ENCODE measurements around the gene VPS26A. TPM values are rescaled to one million over a fixed set of nuclear protein-coding genes. Genes with fewer than 3 reads are reported as not detected.

VPS26A gene
- 12.4 and 14.9 TPM in 2 replicates for total RNA-seq (2014; rRNA removed; shearing (Covaris generic))

GRCh38 chr10:69123747-69124562 is at the start of gene VPS26A:
VPS26A (plus strand) TSS chr10:69124178; CDS start chr10:69124278, 100 bp downstream.
- peak within 1 kb of the TSS; percentile 94 for H3K4me3 ChIP-seq (ENCODE audit: insufficient read depth, low read depth, low read length)
- DNase-seq = peak; percentile 99
- H3K27me3 ChIP-seq (ENCODE audit: control insufficient read depth, insufficient read depth, low read length) = no peaks in the 10 kb centered on the region
- no peaks in the 10 kb centered on the region for H3K36me3 ChIP-seq (replicated peaks; ENCODE audit: control insufficient read depth, insufficient read depth, low read length)

GRCh38 chr10:69074532-69074931 is 49.4 kb upstream of the VPS26A start:
- Histone ChIP-seq H3K4me3 (ENCODE audit: insufficient read depth, low read depth, low read length) (no peak overlapping the region), H3K27me3 (ENCODE audit: control insufficient read depth, insufficient read depth, low read length) (no peaks in the 10 kb centered on the region), H3K36me3 (replicated peaks; ENCODE audit: control insufficient read depth, insufficient read depth, low read length) (no peaks in the 10 kb centered on the region)
- no peak for DNase-seq

- Histone ChIP-seq H3K4me3 (ENCODE audit: insufficient read depth, low read depth, low read length) (no peak overlapping the region), H3K36me3 (replicated peaks; ENCODE audit: control insufficient read depth, insufficient read depth, low read length) (no peaks in the 10 kb centered on the region), H3K27me3 (ENCODE audit: control insufficient read depth, insufficient read depth, low read length) (no peaks in the 10 kb centered on the region)
- no peak for DNase-seq
These were observed 48.5 kb upstream of the VPS26A start for GRCh38 chr10:69075431-69075830.

GRCh38 chr10:69078311-69078710 is 45.7 kb upstream of the VPS26A start:
- H3K36me3 ChIP-seq (replicated peaks; ENCODE audit: control insufficient read depth, insufficient read depth, low read length) = no peaks in the 10 kb centered on the region
- no peak for DNase-seq

GRCh38 chr10:69080226-69080625 is 43.8 kb upstream of the VPS26A start:
- Histone ChIP-seq H3K4me3 (ENCODE audit: insufficient read depth, low read depth, low read length) (no peak overlapping the region), H3K36me3 (replicated peaks; ENCODE audit: control insufficient read depth, insufficient read depth, low read length) (no peaks in the 10 kb centered on the region), H3K27me3 (ENCODE audit: control insufficient read depth, insufficient read depth, low read length) (no peaks in the 10 kb centered on the region)
- no peak for DNase-seq

More at GRCh38 chr10:69078311-69078710, 45.7 kb upstream of the VPS26A start:
- no peaks in the 10 kb centered on the region for H3K27me3 ChIP-seq (ENCODE audit: control insufficient read depth, insufficient read depth, low read length)
- H3K4me3 ChIP-seq (ENCODE audit: insufficient read depth, low read depth, low read length) = no peak overlapping the region

- no peak overlapping the region for H3K4me3 ChIP-seq (ENCODE audit: insufficient read depth, low read depth, low read length)
- no peaks in the 10 kb centered on the region for H3K27me3 ChIP-seq (ENCODE audit: control insufficient read depth, insufficient read depth, low read length)
- no peaks in the 10 kb centered on the region for H3K36me3 ChIP-seq (replicated peaks; ENCODE audit: control insufficient read depth, insufficient read depth, low read length)
- DNase-seq = peak; percentile 51
These were observed 37.9 kb upstream of the VPS26A start for GRCh38 chr10:69086001-69086509.

GRCh38 chr10:69087590-69088470 is 36.1 kb upstream of the VPS26A start, which contains the start of gene SRGN:
SRGN (plus strand) TSS chr10:69088103; CDS start chr10:69088158, 55 bp downstream.
- no peaks in the 10 kb centered on the region for H3K36me3 ChIP-seq (replicated peaks; ENCODE audit: control insufficient read depth, insufficient read depth, low read length)
- no peak for DNase-seq
- H3K27me3 ChIP-seq (ENCODE audit: control insufficient read depth, insufficient read depth, low read length) = no peaks in the 10 kb centered on the region
- H3K4me3 ChIP-seq (ENCODE audit: insufficient read depth, low read depth, low read length) = no peak within 1 kb of the TSS

- DNase-seq = no peak
- Histone ChIP-seq H3K27me3 (ENCODE audit: control insufficient read depth, insufficient read depth, low read length) (no peaks in the 10 kb centered on the region), H3K4me3 (ENCODE audit: insufficient read depth, low read depth, low read length) (no peak overlapping the region), H3K36me3 (replicated peaks; ENCODE audit: control insufficient read depth, insufficient read depth, low read length) (no peaks in the 10 kb centered on the region)
These were observed 35.6 kb upstream of the VPS26A start for GRCh38 chr10:69088471-69088769.

- no peaks in the 10 kb centered on the region for H3K36me3 ChIP-seq (replicated peaks; ENCODE audit: control insufficient read depth, insufficient read depth, low read length)
- H3K27me3 ChIP-seq (ENCODE audit: control insufficient read depth, insufficient read depth, low read length) = no peaks in the 10 kb centered on the region
- no peak for DNase-seq
- no peak overlapping the region for H3K4me3 ChIP-seq (ENCODE audit: insufficient read depth, low read depth, low read length)
These were observed 35.0 kb upstream of the VPS26A start for GRCh38 chr10:69088801-69089501.

GRCh38 chr10:69089638-69090599 is 34.1 kb upstream of the VPS26A start:
- H3K36me3 ChIP-seq (replicated peaks; ENCODE audit: control insufficient read depth, insufficient read depth, low read length) = no peaks in the 10 kb centered on the region
- no peak for DNase-seq
- H3K27me3 ChIP-seq (ENCODE audit: control insufficient read depth, insufficient read depth, low read length) = no peaks in the 10 kb centered on the region
- no peak overlapping the region for H3K4me3 ChIP-seq (ENCODE audit: insufficient read depth, low read depth, low read length)

GRCh38 chr10:69090685-69091084 is 33.3 kb upstream of the VPS26A start:
- no peak for DNase-seq
- Histone ChIP-seq H3K36me3 (replicated peaks; ENCODE audit: control insufficient read depth, insufficient read depth, low read length) (no peaks in the 10 kb centered on the region), H3K27me3 (ENCODE audit: control insufficient read depth, insufficient read depth, low read length) (no peaks in the 10 kb centered on the region), H3K4me3 (ENCODE audit: insufficient read depth, low read depth, low read length) (no peak overlapping the region)

- no peaks in the 10 kb centered on the region for H3K27me3 ChIP-seq (ENCODE audit: control insufficient read depth, insufficient read depth, low read length)
- no peak for DNase-seq
- H3K36me3 ChIP-seq (replicated peaks; ENCODE audit: control insufficient read depth, insufficient read depth, low read length) = no peaks in the 10 kb centered on the region
- H3K4me3 ChIP-seq (ENCODE audit: insufficient read depth, low read depth, low read length) = no peak overlapping the region
These were observed 32.8 kb upstream of the VPS26A start for GRCh38 chr10:69091143-69091651.

Measured in H7 (cell line).